Loucy (cell line): Measurements from ENCODE around the gene NPPA.

Experiments
- H2AFZ ChIP-seq: fragments of 200-600 bp; sonication (generic); 2 replicates; pipeline ENCODE4 v1.6.0; 2016; ENCODE audit warnings: antibody characterized with exemption, mild to moderate bottlenecking, low read length, moderate library complexity
- H3F3A ChIP-seq: fragments of 200-600 bp; 2 replicates; pipeline ENCODE4 v1.6.0; 2016; ENCODE audit warnings: antibody characterized with exemption, low read depth, mild to moderate bottlenecking
- H3K27me3 ChIP-seq: fragments of 200-600 bp; sonication (generic); 2 replicates; pipeline ENCODE4 v1.6.1; 2014; ENCODE audit warnings: low read length, mild to moderate bottlenecking; ENCODE audit not compliant: insufficient read depth, poor library complexity, severe bottlenecking
- H3K36me3 ChIP-seq: fragments of 200-600 bp; sonication (generic); 2 replicates; pipeline ENCODE4 v1.6.1; 2016; ENCODE audit warnings: low read length; ENCODE audit not compliant: insufficient read depth
- H3K4me1 ChIP-seq: fragments of 200-600 bp; sonication (generic); 2 replicates; pipeline ENCODE4 v1.5.1; 2014; ENCODE audit warnings: low read length, mild to moderate bottlenecking; ENCODE audit not compliant: insufficient read depth, poor library complexity, severe bottlenecking
- H3K4me2 ChIP-seq: fragments of 200-600 bp; sonication (generic); 2 replicates; pipeline ENCODE4 v1.6.0; 2014; ENCODE audit warnings: antibody characterized with exemption, low read length, low read depth, mild to moderate bottlenecking; ENCODE audit not compliant: poor library complexity, severe bottlenecking
- H3K4me3 ChIP-seq: fragments of 200-600 bp; sonication (generic); 2 replicates; pipeline ENCODE4 v1.5.1; 2014; ENCODE audit warnings: low read length, mild to moderate bottlenecking, mixed read lengths; ENCODE audit not compliant: poor library complexity, severe bottlenecking
- H3K79me2 ChIP-seq: fragments of 200-600 bp; sonication (generic); 2 replicates; pipeline ENCODE4 v1.6.1; 2014; ENCODE audit warnings: low read length; ENCODE audit not compliant: insufficient read depth
- H3K9ac ChIP-seq: fragments of 200-600 bp; sonication (generic); 2 replicates; pipeline ENCODE4 v1.6.0; 2014; ENCODE audit warnings: mild to moderate bottlenecking, low read depth, low read length, moderate library complexity; ENCODE audit not compliant: poor library complexity, severe bottlenecking
- H3K9me2 ChIP-seq: fragments of 200-600 bp; sonication (generic); replicated peaks from 2 replicates; pipeline ENCODE4 v1.6.1; 2016; ENCODE audit warnings: low read depth, low read length, mixed read lengths
- H3K9me3 ChIP-seq: fragments of 200-600 bp; sonication (generic); 2 replicates; pipeline ENCODE4 v1.6.1; 2014; ENCODE audit warnings: mild to moderate bottlenecking, antibody characterized with exemption, low read length, low read depth; ENCODE audit not compliant: insufficient read depth
- H4K20me1 ChIP-seq: fragments of 200-600 bp; sonication (generic); 2 replicates; pipeline ENCODE4 v1.6.0; 2014; ENCODE audit warnings: antibody characterized with exemption, low read length, mild to moderate bottlenecking; ENCODE audit not compliant: insufficient read depth, poor library complexity, severe bottlenecking
- EZH2phosphoT487 ChIP-seq: fragments of 200-600 bp; IDR thresholded peaks from 2 replicates; pipeline ENCODE4 v1.6.1; 2018; ENCODE audit warnings: antibody characterized with exemption, mild to moderate bottlenecking, moderate library complexity, borderline replicate concordance
- TF ChIP-seq, protein P1 (sequence below): fragments of 200-600 bp; sonication (generic); conservative IDR thresholded peaks from 2 replicates; pipeline ENCODE4 v1.5.1; 2014; ENCODE audit warnings: mild to moderate bottlenecking, antibody characterized with exemption, low read length

The NPPA gene

DNA sequence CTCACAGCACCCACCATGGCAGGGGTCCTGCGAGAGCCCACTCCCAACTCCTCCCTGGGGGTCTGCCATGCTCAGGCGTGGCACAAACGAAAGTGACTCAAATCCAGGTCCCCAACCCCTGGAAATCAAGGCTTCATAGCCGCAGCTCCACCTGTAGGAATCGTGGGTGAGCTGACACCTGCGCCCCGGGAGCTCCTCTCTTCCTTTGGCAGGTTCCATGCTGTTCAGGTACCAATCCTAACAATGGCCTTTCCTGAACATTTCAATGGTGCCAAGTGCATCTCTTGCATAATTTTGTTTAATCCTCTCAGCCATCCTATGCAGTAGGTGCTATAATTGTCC, 40.1 kb upstream of the NPPA start:
- Histone ChIP-seq H3K9me3 (no peaks in the 10 kb centered on the region), H4K20me1 (no peaks in the 10 kb centered on the region), H3K4me2 (no peak overlapping the region), H3K9ac (no peak overlapping the region), H3K4me3 (no peak overlapping the region), H2AFZ (no peak overlapping the region), H3K36me3 (no peaks in the 10 kb centered on the region), H3K4me1 (no peaks in the 10 kb centered on the region), H3F3A (no peaks in the 10 kb centered on the region), H3K79me2 (no peaks in the 10 kb centered on the region), H3K27me3 (no peaks in the 10 kb centered on the region), H3K9me2 (no peaks in the 10 kb centered on the region)
- TF ChIP-seq, protein P1, sequence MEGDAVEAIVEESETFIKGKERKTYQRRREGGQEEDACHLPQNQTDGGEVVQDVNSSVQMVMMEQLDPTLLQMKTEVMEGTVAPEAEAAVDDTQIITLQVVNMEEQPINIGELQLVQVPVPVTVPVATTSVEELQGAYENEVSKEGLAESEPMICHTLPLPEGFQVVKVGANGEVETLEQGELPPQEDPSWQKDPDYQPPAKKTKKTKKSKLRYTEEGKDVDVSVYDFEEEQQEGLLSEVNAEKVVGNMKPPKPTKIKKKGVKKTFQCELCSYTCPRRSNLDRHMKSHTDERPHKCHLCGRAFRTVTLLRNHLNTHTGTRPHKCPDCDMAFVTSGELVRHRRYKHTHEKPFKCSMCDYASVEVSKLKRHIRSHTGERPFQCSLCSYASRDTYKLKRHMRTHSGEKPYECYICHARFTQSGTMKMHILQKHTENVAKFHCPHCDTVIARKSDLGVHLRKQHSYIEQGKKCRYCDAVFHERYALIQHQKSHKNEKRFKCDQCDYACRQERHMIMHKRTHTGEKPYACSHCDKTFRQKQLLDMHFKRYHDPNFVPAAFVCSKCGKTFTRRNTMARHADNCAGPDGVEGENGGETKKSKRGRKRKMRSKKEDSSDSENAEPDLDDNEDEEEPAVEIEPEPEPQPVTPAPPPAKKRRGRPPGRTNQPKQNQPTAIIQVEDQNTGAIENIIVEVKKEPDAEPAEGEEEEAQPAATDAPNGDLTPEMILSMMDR, result no peak
- TF ChIP-seq EZH2phosphoT487, result no peak

DNA sequence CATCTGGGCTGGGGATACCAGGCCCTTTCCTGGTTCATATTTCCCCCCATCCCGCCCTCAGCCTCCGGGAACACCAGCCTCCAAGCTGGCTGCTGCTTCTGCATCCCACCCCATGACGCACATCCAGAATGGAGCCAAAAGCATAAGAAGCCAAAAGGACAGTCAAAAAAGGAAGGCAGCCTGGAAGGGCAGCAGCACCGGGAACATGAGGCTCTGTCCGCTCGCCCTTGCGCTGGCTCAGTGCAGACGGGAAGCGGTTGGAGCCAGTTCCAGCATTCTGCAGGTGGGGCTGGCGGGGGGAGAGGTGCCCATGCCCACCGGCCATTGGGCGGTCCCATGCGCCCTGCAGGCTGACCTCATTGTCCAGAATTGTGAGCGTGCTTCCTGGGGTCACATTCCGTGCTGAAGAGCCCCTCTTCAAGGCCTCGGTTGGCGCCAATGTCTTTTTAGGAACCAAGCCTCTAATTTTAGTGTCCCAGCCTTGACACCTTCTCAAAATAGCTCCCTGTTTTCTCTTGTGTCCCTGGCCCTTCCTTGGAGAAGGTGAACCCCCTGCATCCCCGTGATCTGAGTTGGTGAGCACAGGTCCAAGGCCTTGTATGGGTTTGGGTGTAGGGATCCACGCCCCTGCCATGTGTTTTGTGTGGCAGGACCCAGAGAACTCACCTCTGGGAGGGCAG, 39.5 kb upstream of the NPPA start:
- Histone ChIP-seq H3K4me2 (no peak overlapping the region), H3K79me2 (no peaks in the 10 kb centered on the region), H3K9ac (no peak overlapping the region), H4K20me1 (no peaks in the 10 kb centered on the region), H3K36me3 (no peaks in the 10 kb centered on the region), H3K9me3 (no peaks in the 10 kb centered on the region), H3K9me2 (no peaks in the 10 kb centered on the region), H3K27me3 (no peaks in the 10 kb centered on the region), H3K4me1 (no peaks in the 10 kb centered on the region), H2AFZ (no peak overlapping the region), H3F3A (no peaks in the 10 kb centered on the region), H3K4me3 (no peak overlapping the region)
- TF ChIP-seq EZH2phosphoT487, result no peak
- TF ChIP-seq, protein P1, result no peak

- Histone ChIP-seq H3K4me2 (no peak overlapping the region), H3F3A (no peaks in the 10 kb centered on the region), H3K9me2 (no peaks in the 10 kb centered on the region), H3K27me3 (no peaks in the 10 kb centered on the region), H3K79me2 (no peaks in the 10 kb centered on the region), H3K4me1 (no peaks in the 10 kb centered on the region), H3K36me3 (no peaks in the 10 kb centered on the region), H3K4me3 (no peak overlapping the region), H2AFZ (no peak overlapping the region), H4K20me1 (no peaks in the 10 kb centered on the region), H3K9ac (no peak overlapping the region), H3K9me3 (no peaks in the 10 kb centered on the region)
- TF ChIP-seq, protein P1, result no peak
- TF ChIP-seq EZH2phosphoT487, result no peak
Observed at GRCh38 chr1:11885916-11886315, 38.3 kb upstream of the NPPA start.
